Measurements from ENCODE around the gene MGRN1. TPM values are rescaled to one million over a fixed set of nuclear protein-coding genes. Genes with fewer than 3 reads are reported as not detected.
A peak's percentile ranks its signal among the peaks of the same experiment; 100 is the strongest.

MGRN1 gene
- total and polyA plus RNA-seq, 2 of the 13 experiments (the other 11 are each of a cell fraction or from before 2014, with no cell fraction given) = 11.9 to 12.6 TPM

DNA sequence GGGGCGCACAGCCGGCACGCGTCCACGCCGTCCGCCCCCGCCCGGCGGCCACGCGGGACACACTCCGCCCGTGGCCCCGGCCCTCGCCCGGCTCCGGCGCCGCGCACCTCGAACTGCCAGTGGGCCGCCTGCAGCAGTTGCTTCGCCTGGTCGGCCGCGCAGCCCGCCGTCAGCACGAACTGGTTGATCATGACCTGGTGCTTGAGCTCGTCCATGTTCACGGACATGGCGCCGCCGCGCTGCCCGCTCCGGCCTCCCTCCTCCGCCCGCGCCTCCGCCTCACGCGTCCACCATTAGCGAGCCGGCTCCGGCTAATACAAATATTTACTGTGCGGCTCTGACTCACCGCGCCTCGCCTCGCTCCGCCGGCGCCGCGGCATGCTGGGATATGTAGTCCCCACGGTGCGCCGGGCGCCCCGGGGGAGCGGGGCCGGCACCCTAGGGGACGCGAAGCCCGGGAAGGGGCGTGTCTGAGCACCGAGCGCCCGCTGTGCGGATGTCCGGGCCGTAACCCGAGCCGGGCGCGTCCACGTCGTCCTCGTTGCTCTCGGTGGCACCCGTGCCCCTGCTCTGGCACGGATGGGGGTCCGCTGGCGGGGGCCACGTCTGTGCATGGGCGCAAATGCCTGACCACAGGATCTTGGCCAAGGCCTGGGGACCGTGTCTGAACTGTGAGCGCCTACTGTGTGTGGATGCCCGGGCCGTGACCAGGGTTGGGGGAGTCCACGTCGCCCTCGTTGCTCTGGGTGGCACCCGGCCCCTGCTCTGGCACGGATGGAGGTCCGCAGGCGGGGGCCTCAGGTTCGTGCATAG lies 9.8 kb upstream of the MGRN1 start, which contains the start of gene UBALD1 (continued):
- no peak for TF ChIP-seq ZNF333 (CRISPR knock-in tag; IDR thresholded peaks at IDR 0.05; ENCODE audit: borderline replicate concordance)
- TF ChIP-seq FOXA1 (IDR thresholded peaks at IDR 0.05) = peak; percentile 52; the same call in 1 of the 2 replicates
- TF ChIP-seq FOXA1 (CRISPR knock-in tag; IDR thresholded peaks at IDR 0.05) = peak; percentile 92
- TF ChIP-seq ZNF367 (CRISPR knock-in tag; IDR thresholded peaks at IDR 0.05; ENCODE audit: borderline replicate concordance) = no peak; the same call in 1 of the 2 replicates
- TF ChIP-seq ISL2 (CRISPR knock-in tag; IDR thresholded peaks at IDR 0.05) = peak; percentile 75; the same call in 1 of the 2 replicates
- TF ChIP-seq, protein P1, sequence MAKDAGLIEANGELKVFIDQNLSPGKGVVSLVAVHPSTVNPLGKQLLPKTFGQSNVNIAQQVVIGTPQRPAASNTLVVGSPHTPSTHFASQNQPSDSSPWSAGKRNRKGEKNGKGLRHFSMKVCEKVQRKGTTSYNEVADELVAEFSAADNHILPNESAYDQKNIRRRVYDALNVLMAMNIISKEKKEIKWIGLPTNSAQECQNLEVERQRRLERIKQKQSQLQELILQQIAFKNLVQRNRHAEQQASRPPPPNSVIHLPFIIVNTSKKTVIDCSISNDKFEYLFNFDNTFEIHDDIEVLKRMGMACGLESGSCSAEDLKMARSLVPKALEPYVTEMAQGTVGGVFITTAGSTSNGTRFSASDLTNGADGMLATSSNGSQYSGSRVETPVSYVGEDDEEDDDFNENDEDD (CRISPR knock-in tag; IDR thresholded peaks at IDR 0.05; ENCODE audit: borderline replicate concordance) = peak; percentile 76
- peak; percentile 19; the same call in 1 of the 2 replicates for TF ChIP-seq MIER2 (CRISPR knock-in tag; IDR thresholded peaks at IDR 0.05)
- TF ChIP-seq, protein P2, sequence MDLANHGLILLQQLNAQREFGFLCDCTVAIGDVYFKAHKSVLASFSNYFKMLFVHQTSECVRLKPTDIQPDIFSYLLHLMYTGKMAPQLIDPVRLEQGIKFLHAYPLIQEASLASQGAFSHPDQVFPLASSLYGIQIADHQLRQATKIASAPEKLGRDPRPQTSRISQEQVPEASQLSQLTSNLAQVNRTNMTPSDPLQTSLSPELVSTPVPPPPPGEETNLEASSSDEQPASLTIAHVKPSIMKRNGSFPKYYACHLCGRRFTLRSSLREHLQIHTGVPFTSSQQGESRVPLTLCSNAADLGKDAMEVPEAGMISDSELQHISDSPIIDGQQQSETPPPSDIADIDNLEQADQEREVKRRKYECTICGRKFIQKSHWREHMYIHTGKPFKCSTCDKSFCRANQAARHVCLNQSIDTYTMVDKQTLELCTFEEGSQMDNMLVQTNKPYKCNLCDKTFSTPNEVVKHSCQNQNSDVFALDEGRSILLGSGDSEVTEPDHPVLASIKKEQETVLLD (CRISPR knock-in tag; IDR thresholded peaks at IDR 0.05; ENCODE audit: low read depth) = peak; percentile 98
- TF ChIP-seq, protein P3, sequence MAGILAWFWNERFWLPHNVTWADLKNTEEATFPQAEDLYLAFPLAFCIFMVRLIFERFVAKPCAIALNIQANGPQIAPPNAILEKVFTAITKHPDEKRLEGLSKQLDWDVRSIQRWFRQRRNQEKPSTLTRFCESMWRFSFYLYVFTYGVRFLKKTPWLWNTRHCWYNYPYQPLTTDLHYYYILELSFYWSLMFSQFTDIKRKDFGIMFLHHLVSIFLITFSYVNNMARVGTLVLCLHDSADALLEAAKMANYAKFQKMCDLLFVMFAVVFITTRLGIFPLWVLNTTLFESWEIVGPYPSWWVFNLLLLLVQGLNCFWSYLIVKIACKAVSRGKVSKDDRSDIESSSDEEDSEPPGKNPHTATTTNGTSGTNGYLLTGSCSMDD (CRISPR knock-in tag; IDR thresholded peaks at IDR 0.05) = no peak
- peak; percentile 35; the same call in 1 of the 2 replicates for TF ChIP-seq KLF12 (CRISPR knock-in tag; IDR thresholded peaks at IDR 0.05; ENCODE audit: borderline replicate concordance)
- 0 out of 2 replicates have a peak, but pooled peaks have one; percentile 43 for TF ChIP-seq ZSCAN20 (CRISPR knock-in tag; IDR thresholded peaks at IDR 0.05; ENCODE audit: borderline replicate concordance)
- 0 out of 2 replicates have a peak, but pooled peaks have one; percentile 58 for TF ChIP-seq ZNF230 (CRISPR knock-in tag; IDR thresholded peaks at IDR 0.05)
- TF ChIP-seq DNMT1 (CRISPR knock-in tag; IDR thresholded peaks at IDR 0.05) = no peak
- no peak for TF ChIP-seq ZNF207 (IDR thresholded peaks at IDR 0.05; ENCODE audit: borderline replicate concordance)
- peak; percentile 34 for TF ChIP-seq XRCC5 (optimal IDR thresholded peaks at IDR 0.05; ENCODE audit: low read length)
- TF ChIP-seq SP5 (CRISPR knock-in tag; IDR thresholded peaks at IDR 0.05; ENCODE audit: borderline replicate concordance, low read depth) = peak; percentile 20; the same call in 1 of the 2 replicates
- peak; percentile 95 for TF ChIP-seq MYC (CRISPR knock-in tag; IDR thresholded peaks at IDR 0.05; ENCODE audit: borderline replicate concordance)
- peak; percentile 83 for TF ChIP-seq ARNTL (CRISPR knock-in tag; IDR thresholded peaks at IDR 0.05)
- peak; percentile 89 for TF ChIP-seq FOXK1 (CRISPR knock-in tag; IDR thresholded peaks at IDR 0.05; ENCODE audit: borderline replicate concordance, low read depth)
- 0 out of 2 replicates have a peak, but pooled peaks have one; percentile 54 for TF ChIP-seq ZNF329 (CRISPR knock-in tag; IDR thresholded peaks at IDR 0.05; ENCODE audit: low read depth)
- peak; percentile 75; the same call in 1 of the 2 replicates for TF ChIP-seq BRD4 (CRISPR knock-in tag; IDR thresholded peaks at IDR 0.05)
- TF ChIP-seq FOSL1 (CRISPR knock-in tag; IDR thresholded peaks at IDR 0.05; ENCODE audit: borderline replicate concordance) = peak; percentile 94
- TF ChIP-seq, protein P4, sequence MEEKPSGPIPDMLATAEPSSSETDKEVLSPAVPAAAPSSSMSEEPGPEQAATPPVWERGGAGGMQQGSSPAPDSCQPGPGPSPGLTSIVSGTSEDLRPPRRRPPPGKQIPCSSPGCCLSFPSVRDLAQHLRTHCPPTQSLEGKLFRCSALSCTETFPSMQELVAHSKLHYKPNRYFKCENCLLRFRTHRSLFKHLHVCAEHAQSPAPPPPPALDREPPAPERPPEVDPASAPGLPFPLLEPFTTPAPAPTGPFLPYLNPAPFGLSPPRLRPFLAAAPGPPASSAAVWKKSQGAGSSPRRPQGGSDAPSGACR (CRISPR knock-in tag; IDR thresholded peaks at IDR 0.05) = no peak
- TF ChIP-seq, protein P5, sequence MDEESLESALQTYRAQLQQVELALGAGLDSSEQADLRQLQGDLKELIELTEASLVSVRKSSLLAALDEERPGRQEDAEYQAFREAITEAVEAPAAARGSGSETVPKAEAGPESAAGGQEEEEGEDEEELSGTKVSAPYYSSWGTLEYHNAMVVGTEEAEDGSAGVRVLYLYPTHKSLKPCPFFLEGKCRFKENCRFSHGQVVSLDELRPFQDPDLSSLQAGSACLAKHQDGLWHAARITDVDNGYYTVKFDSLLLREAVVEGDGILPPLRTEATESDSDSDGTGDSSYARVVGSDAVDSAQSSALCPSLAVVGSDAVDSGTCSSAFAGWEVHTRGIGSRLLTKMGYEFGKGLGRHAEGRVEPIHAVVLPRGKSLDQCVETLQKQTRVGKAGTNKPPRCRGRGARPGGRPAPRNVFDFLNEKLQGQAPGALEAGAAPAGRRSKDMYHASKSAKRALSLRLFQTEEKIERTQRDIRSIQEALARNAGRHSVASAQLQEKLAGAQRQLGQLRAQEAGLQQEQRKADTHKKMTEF (CRISPR knock-in tag; IDR thresholded peaks at IDR 0.05) = peak; percentile 75
- peak; percentile 69; the same call in 1 of the 2 replicates for TF ChIP-seq MED13 (CRISPR knock-in tag; IDR thresholded peaks at IDR 0.05)

Data from HepG2 (cell line).